CD14-positive monocyte (primary cell): ENCODE measurements around the gene LTB4R2. TPM values are rescaled to one million over a fixed set of nuclear protein-coding genes. Genes with fewer than 3 reads are reported as not detected.
A peak's percentile ranks its signal among the peaks of the same experiment; 100 is the strongest.

Source experiments
- DNase-seq, 3 donors: peaks; one replicate each; pipeline ENCODE4 v3.0.0-alpha.2; 2011 to 2022
- H2AFZ ChIP-seq: 2 replicates; pipeline ENCODE4 v1.6.0; 2012; ENCODE audit warnings: mild to moderate bottlenecking, low read depth, low read length, inconsistent platforms; ENCODE audit not compliant: insufficient read depth, poor library complexity, severe bottlenecking
- H3K27ac ChIP-seq, 2 donors: 1 replicate in 1 of 2; 2 replicates in 1 of 2; pipeline ENCODE4 v1.5.1; 2012 to 2013; ENCODE audit warnings: low read length in 2 of 2, control low read depth in 1 of 2, inconsistent platforms in 1 of 2, low read depth in 1 of 2, mild to moderate bottlenecking in 1 of 2
- H3K27me3 ChIP-seq, 2 donors: one replicate each; pipeline versions ENCODE4 v1.6.0 to v1.6.1; 2011 to 2013; ENCODE audit warnings: low read length in 2 of 2; ENCODE audit not compliant: control insufficient read depth in 2 of 2, insufficient read depth in 2 of 2
- H3K36me3 ChIP-seq, 2 donors: replicated peaks in 1 of 2; 1 replicate in 1 of 2; 2 replicates in 1 of 2; pipeline versions ENCODE4 v1.5.1 to v1.6.1; 2012 to 2013; ENCODE audit warnings: low read length in 2 of 2, control low read depth in 1 of 2, inconsistent platforms in 1 of 2, mild to moderate bottlenecking in 1 of 2; ENCODE audit not compliant: insufficient read depth in 2 of 2, control insufficient read depth in 1 of 2
- H3K4me1 ChIP-seq, 2 donors: 1 replicate in 1 of 2; 2 replicates in 1 of 2; pipeline versions ENCODE4 v1.5.1 to v1.6.1; 2012 to 2013; ENCODE audit warnings: low read length in 2 of 2, control low read depth in 1 of 2, inconsistent platforms in 1 of 2, mild to moderate bottlenecking in 1 of 2, moderate library complexity in 1 of 2; ENCODE audit not compliant: insufficient read depth in 2 of 2, control insufficient read depth in 1 of 2
- H3K4me2 ChIP-seq: replicated peaks from 2 replicates; pipeline ENCODE3; 2012; ENCODE audit warnings: low read length, moderate library complexity, mild to moderate bottlenecking; ENCODE audit not compliant: poor library complexity, severe bottlenecking; ENCODE audit errors: extremely low read depth
- H3K4me3 ChIP-seq, 3 experiments: fragments of 200-600 bp in 1 of 3; sonication (generic) in 1 of 3; replicated peaks in 1 of 3; 1 replicate in 2 of 3; 2 replicates in 1 of 3; pipeline ENCODE4 v1.5.1; 2011 to 2013; ENCODE audit warnings: low read length in 3 of 3, mild to moderate bottlenecking in 3 of 3, control low read depth in 2 of 3, low read depth in 2 of 3, inconsistent platforms in 1 of 3, moderate library complexity in 1 of 3
- H3K79me2 ChIP-seq: 2 replicates; pipeline ENCODE4 v1.6.0; 2012; ENCODE audit warnings: mild to moderate bottlenecking, control low read depth, inconsistent platforms, low read length, moderate library complexity; ENCODE audit not compliant: insufficient read depth
- H3K9ac ChIP-seq: 2 replicates; pipeline ENCODE4 v1.6.0; 2017; ENCODE audit warnings: low read length, mild to moderate bottlenecking; ENCODE audit not compliant: insufficient read depth, poor library complexity, severe bottlenecking
- H3K9me3 ChIP-seq, 2 donors: replicated peaks in 1 of 2; 1 replicate in 1 of 2; 2 replicates in 1 of 2; pipeline versions ENCODE4 v1.5.1 to v1.6.1; 2012 to 2013; ENCODE audit warnings: low read length in 2 of 2, control low read depth in 1 of 2; ENCODE audit not compliant: control insufficient read depth in 1 of 2, insufficient read depth in 1 of 2
- H4K20me1 ChIP-seq: 2 replicates; pipeline ENCODE4 v1.6.0; 2012; ENCODE audit warnings: mild to moderate bottlenecking, low read length, control low read depth, moderate library complexity; ENCODE audit not compliant: insufficient read depth
- H3K27ac Mint-ChIP-seq, 7 donors: one replicate each; pipeline ENCODE4 v1.8.0; 2020; ENCODE audit warnings: mild to moderate bottlenecking in 7 of 7, mixed read lengths in 7 of 7, moderate library complexity in 6 of 7, inconsistent platforms in 2 of 7
- H3K27me3 Mint-ChIP-seq, 3 donors: one replicate each; pipeline ENCODE4 v1.8.0; 2021 to 2022; ENCODE audit warnings: low read depth in 3 of 3, mild to moderate bottlenecking in 3 of 3, mixed read lengths in 3 of 3, moderate library complexity in 3 of 3, inconsistent platforms in 1 of 3
- H3K36me3 Mint-ChIP-seq, 2 donors: one replicate each; pipeline ENCODE4 v1.8.0; 2020; ENCODE audit warnings: mixed read lengths in 2 of 2, inconsistent platforms in 1 of 2, mild to moderate bottlenecking in 1 of 2
- H3K4me1 Mint-ChIP-seq: one replicate; pipeline ENCODE4 v1.8.0; 2020; ENCODE audit warnings: mild to moderate bottlenecking, mixed read lengths
- H3K4me3 Mint-ChIP-seq, 2 donors: one replicate each; pipeline ENCODE4 v1.8.0; 2020; ENCODE audit warnings: mild to moderate bottlenecking in 2 of 2, mixed read lengths in 2 of 2, moderate library complexity in 1 of 2
- H3K9me3 Mint-ChIP-seq, 7 donors: one replicate each; pipeline ENCODE4 v1.8.0; 2020 to 2022; ENCODE audit warnings: mixed read lengths in 7 of 7, mild to moderate bottlenecking in 6 of 7, moderate library complexity in 6 of 7, inconsistent platforms in 2 of 7
- WGBS: methylation state at CpG from one replicate; pipeline ENCODE4 v1.1.5; 2013; ENCODE audit warnings: missing lambda C conversion rate; ENCODE audit not compliant: insufficient coverage; 5-methylcytosine and 5-hydroxymethylcytosine counted together
- intact Hi-C, 2 donors: fragments of 100-400 bp; cut with micrococcal nuclease; formaldehyde crosslinking; loops; one replicate each; pipeline versions ENCODE4 v1.15.0 to v1.15.1; 2023
- polyA plus RNA-seq, 3 donors: library from polyadenylated mRNA; depleted of rRNA in 1 of 3; unstranded in 2 of 3; stranded (reverse) in 1 of 3; fragments of 300-500 nt in 2 of 3; fragments of >200 nt in 1 of 3; fragmentation: Illumina TruSeq in 2 of 3; gene quantifications; 1 replicate in 2 of 3; 2 replicates in 1 of 3; pipeline ENCODE4 v1.2.3, GENCODE V29; 2012 to 2021
- TF ChIP-seq, protein P1 (sequence below): fragments of 200-600 bp; IDR thresholded peaks from one replicate; pipeline ENCODE4 v1.8.0; 2022; ENCODE audit warnings: antibody characterized with exemption, mild to moderate bottlenecking

LTB4R2 gene
- polyA plus RNA-seq, 3 donors = 2.7 to 25.1 (median 2.9) TPM

DNA sequence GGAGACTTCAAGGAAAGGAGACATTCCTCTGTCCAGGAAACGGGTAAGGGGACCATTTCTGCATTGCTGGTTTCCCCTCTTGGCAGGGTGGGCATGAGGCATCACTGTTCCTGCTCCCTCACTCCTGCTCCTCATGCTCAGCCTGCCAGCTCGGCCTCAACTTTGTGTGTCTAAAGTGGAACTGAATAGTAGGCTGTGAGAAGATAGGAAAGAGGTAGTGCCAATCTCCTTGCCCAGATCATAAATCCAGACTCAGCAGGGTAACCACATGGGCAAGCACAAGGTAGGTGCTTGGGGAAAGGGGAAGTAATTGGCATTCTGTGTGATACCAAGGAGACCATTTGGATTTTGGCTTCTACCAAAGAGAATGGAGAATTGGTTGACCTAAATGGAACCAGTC, 4.0 kb downstream of the LTB4R2 start:
- peaks cover 62% of the 10 kb centered on the region for H3K79me2 ChIP-seq
- TF ChIP-seq, protein P1, sequence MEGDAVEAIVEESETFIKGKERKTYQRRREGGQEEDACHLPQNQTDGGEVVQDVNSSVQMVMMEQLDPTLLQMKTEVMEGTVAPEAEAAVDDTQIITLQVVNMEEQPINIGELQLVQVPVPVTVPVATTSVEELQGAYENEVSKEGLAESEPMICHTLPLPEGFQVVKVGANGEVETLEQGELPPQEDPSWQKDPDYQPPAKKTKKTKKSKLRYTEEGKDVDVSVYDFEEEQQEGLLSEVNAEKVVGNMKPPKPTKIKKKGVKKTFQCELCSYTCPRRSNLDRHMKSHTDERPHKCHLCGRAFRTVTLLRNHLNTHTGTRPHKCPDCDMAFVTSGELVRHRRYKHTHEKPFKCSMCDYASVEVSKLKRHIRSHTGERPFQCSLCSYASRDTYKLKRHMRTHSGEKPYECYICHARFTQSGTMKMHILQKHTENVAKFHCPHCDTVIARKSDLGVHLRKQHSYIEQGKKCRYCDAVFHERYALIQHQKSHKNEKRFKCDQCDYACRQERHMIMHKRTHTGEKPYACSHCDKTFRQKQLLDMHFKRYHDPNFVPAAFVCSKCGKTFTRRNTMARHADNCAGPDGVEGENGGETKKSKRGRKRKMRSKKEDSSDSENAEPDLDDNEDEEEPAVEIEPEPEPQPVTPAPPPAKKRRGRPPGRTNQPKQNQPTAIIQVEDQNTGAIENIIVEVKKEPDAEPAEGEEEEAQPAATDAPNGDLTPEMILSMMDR = no peak
- H4K20me1 ChIP-seq = peaks cover 34% of the 10 kb centered on the region
- H3K27me3 ChIP-seq = no peaks in the 10 kb centered on the region
- H3K36me3 ChIP-seq = peaks cover 0 to 8% of the 10 kb centered on the region in 2 donors
- no peak overlapping the region for H2AFZ ChIP-seq
- no peaks in the 10 kb centered on the region for H3K9me3 ChIP-seq
- intact Hi-C loops = loop anchor here in 1 of 2 donors (5.0 kb wide), 2 partner anchors 37 to 82 kb away; partner anchors contain the start of genes GMPR2 and NEDD8
- Mint-ChIP-seq H3K4me3 (peak overlapping the region; percentile 81 to 95), H3K4me1 (peaks cover 86% of the 10 kb centered on the region), H3K27ac (peak overlapping the region; percentile 95 to 99 (median 98)), H3K36me3 (peaks cover 32 to 39% of the 10 kb centered on the region in 2 donors), H3K9me3 (peaks cover 0 to 2% (median 0%) of the 10 kb centered on the region in 7 donors), H3K27me3 (no peaks in the 10 kb centered on the region)
- peak overlapping the region in 1 of 3 experiments; percentile 84 for H3K4me3 ChIP-seq
- peaks cover 92 to 100% of the 10 kb centered on the region in 2 donors for H3K4me1 ChIP-seq
- peak; percentile 51 to 69 (median 56) for DNase-seq
- WGBS = no CpG with 5 or more reads among the region's 2 CpGs
- H3K9ac ChIP-seq = no peak overlapping the region
- H3K27ac ChIP-seq = peak overlapping the region; percentile 85 to 89
- H3K4me2 ChIP-seq = peak overlapping the region; percentile 93

DNA sequence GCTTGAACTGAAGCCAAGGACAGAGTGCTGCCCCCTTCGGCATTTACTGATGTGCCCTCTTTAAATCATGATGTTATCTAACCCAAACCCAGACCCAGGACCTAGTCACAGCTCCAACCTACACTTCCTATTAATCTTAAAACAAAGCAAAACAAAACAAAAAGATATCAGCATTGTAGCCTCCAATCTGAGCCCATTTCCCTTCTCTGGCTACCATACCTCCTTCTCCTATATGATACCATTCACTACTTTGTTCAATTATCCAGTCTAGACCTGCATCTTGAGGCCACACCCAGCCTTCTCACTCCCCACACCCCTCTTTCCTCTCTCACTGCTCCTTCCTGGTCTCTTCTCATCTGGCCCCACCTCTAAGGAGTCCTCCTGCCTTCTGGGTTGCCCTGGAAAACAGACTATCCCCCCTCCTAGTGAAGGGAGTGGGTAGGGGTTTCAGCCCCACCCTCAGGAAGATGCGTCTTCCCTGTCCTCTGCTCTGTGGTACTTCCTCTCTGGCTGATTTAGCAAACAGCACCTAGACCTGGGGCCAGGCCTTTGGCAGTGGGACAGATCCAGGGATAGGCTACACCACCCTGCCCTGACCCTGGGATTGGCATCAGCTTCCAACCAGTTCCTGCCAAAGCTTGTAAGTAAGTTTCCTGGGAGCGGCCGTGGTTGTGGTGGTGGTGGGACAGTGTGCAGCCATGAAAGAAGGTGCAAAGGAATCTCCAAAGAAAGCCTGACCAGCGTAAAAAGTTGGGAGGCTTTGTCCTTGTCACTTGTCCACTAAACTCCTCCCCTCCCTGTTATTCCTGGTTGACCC, 4.6 kb downstream of the LTB4R2 start:
- Histone ChIP-seq H3K27me3 (no peaks in the 10 kb centered on the region), H3K79me2 (peaks cover 56% of the 10 kb centered on the region), H3K4me1 (peaks cover 88 to 99% of the 10 kb centered on the region in 2 donors), H3K36me3 (peaks cover 0 to 4% of the 10 kb centered on the region in 2 donors), H3K9me3 (no peaks in the 10 kb centered on the region), H3K9ac (peak overlapping the region; percentile 39), H3K4me2 (peak overlapping the region; percentile 93), H4K20me1 (peaks cover 28% of the 10 kb centered on the region), H2AFZ (peak overlapping the region; percentile 13), H3K27ac (peak overlapping the region; percentile 85 to 89), H3K4me3 (peak overlapping the region; percentile 24 to 84 (median 30))
- WGBS = 0% methylated on average over 1 of the region's 5 CpGs
- Mint-ChIP-seq H3K4me1 (peaks cover 86% of the 10 kb centered on the region), H3K36me3 (peaks cover 26 to 33% of the 10 kb centered on the region in 2 donors), H3K27me3 (peaks cover 0 to 3% (median 1%) of the 10 kb centered on the region in 3 donors), H3K27ac (peak overlapping the region; percentile 95 to 99 (median 98)), H3K9me3 (peaks cover 0 to 2% (median 0%) of the 10 kb centered on the region in 7 donors), H3K4me3 (peak overlapping the region; percentile 81 to 95)
- intact Hi-C loops = loop anchor here in 1 of 2 donors (5.0 kb wide), 2 partner anchors 37 to 82 kb away; partner anchors contain the start of genes GMPR2 and NEDD8
- peak in 1 of 3 donors; percentile 37 for DNase-seq
- TF ChIP-seq, protein P1 = no peak
